Femur (tissue), 1 donor: ENCODE results near the gene LTBP4.
"Not testable (repeated sequence)": the region's sequence is repeated elsewhere in the genome, so short reads cannot be mapped to it uniquely, and the experiment has no call there.

ENCODE experiments used
- DNase-seq: peaks from one replicate; pipeline ENCODE4 v3.0.0-alpha.2; 2017

LTBP4 gene

DNA sequence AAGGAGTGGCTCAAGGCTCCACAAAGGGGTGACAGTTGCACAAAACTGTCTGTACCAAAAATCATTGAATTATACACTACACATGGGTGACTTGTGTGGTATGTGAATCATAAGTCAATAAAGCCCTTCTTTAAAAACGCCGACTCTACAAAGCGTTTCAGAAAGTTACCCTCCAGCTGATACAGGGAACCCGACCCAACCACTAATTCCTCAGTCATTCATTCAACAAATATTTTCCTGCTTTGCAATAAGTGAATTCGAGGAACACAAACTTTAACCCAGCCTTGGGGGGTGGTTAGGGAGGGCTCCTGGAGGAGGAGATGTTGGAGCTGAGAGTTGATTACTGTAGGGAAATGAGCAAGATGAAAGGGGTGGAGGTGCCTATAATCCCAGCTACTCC, 32.0 kb downstream of the LTBP4 start:
- no peak for DNase-seq

GRCh38 chr19:40638327-40638726, 37.2 kb downstream of the LTBP4 start:
- DNase-seq, result no peak

DNA sequence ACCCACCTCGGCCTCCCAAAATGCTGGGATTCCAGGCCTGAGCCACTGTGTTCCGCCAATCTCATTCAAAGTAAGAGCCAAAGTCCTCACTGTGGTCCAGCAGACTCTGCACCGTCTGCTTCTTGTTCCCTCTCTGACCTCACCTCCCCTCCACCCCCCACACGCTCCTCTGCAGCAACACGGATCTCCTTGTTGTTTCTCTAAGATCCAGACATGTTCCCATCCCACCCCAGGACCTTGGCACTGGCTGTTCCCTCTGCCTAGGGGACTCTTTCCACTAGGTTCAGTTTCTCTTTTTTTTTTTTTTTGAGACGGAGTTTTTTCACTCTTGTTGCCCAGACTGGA, 38.4 kb downstream of the LTBP4 start:
- no peak for DNase-seq

GRCh38 chr19:40640744-40641143, 39.6 kb downstream of the LTBP4 start:
- no peak for DNase-seq

DNA sequence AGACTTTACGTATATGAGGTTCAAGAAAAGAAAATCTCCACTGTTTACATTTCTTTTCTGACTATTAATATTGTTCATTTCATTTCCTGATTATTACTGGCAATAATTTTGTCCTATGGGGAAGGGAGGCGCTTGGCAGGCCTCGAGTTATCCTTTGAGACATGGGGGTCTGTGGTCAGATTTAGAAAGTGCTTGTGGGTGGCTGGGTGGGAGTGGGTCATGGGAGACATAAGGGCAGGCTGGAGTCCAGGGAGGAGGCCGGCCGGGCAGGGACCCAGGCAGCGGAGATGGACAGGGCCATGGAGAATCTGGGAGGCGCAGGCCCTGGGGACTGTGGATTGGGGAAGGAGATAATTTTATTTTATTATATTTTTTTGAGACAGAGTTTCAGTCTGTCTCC, 40.1 kb downstream of the LTBP4 start:
- DNase-seq, result peak; percentile 78

- DNase-seq, result no peak
Measured at GRCh38 chr19:40642051-40642706, 41.0 kb downstream of the LTBP4 start.

DNA sequence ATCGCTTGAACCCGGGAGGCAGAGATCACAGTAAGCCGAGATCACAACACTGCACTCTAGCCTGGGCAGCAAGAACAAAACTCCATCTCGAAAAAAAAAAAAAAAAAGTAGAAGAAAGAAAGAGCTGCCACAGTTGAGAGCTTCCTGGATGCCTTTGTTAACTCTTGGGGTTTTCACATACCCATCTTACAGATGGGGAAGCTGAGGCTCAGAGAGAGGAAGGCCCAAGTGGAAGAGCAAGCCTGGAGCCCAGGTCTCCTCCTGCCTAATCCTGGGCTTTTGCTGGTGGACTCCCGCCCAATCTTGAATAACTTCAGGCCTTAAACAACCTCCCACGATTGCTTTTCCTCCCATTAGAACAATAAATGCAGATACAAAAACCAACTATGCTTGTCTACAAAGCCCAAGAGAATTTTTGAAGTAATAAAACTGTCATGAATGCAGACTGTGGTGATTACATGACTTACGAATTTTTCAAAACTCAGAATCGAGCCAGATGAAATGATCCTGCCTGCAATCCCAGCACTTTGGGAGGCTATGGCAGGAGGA, 41.7 kb downstream of the LTBP4 start:
- no peak for DNase-seq

DNA sequence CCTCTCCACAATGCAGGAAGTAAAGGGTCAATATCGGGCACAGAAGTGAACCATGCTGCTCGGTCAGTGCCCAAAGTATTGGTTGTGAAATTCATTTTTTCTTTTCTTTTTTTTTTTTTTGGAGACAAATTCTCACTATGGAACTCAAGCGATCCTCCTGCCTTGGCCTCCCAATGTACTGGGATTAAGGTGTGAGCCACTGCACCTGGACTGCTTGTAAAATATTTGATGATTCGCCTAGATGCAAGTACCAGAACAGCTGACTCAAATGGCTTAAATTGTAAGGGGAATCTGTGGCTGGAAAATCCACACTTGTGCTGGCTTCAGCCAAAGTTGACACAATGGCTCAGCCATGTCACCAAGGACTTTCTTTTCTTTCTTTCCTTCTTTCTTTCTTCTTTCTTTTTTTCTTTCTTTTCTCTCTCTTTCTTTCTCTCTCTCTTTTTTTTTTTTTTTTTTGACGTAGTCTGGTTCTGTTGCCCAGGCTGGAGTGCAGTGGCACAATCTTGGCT, 45.6 kb downstream of the LTBP4 start:
- no peak for DNase-seq

- DNase-seq, result not testable (repeated sequence)
Measured at GRCh38 chr19:40649903-40650675, 48.9 kb downstream of the LTBP4 start.

DNA sequence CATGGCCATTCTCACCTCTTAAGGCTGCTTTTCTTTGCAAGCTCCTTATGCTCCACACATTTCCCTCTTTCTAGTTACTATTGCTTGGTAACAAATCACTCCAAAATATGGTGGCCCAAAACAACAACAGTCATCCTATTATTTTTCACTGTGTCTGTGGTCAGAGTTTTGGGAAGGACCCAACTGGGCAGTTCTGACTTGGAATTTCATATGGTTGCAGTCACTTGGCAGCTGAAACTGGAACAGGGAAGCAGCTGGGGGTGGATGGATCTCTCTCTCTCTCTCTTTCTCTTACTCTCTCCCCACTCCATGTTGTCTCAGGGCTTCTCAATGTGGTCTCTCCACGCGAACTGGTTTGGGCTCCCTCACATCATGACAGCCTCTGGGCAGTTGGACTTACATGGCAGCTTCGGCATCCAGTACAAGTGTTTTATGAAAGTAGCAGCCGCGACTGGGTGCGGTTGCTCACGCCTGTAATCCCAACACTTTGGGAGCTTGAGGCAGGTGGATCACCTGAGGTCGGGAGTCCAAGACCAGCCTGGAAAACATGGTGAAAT, 49.7 kb downstream of the LTBP4 start:
- peak; percentile 70 for DNase-seq

DNA sequence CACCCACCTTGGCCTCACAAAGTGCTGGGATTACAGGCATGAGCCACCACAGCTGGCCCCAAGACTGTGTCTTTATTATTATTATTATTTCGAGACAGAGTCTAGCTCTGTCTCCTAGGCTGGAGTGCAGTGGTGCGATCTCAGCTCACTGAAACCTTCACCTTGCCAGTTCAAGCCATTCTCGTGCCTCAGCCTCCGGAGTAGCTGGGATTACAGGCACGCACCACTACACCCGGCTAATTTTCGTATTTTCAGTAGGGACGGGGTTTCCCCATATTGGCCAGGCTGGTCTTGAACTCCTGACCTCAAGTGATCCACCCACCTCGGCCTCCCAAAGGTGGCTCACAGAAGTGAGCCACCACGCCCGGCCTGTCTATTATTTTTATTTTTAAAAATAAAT, 51.1 kb downstream of the LTBP4 start:
- DNase-seq, result not testable (repeated sequence)

GRCh38 chr19:40655684-40656083, 54.5 kb downstream of the LTBP4 start:
- not testable (repeated sequence) for DNase-seq

- no peak for DNase-seq
Measured at GRCh38 chr19:40658031-40658430, 56.9 kb downstream of the LTBP4 start.

GRCh38 chr19:40659116-40659515, 57.9 kb downstream of the LTBP4 start:
- DNase-seq, result no peak

GRCh38 chr19:40659566-40659965, 58.4 kb downstream of the LTBP4 start:
- DNase-seq, result no peak

DNA sequence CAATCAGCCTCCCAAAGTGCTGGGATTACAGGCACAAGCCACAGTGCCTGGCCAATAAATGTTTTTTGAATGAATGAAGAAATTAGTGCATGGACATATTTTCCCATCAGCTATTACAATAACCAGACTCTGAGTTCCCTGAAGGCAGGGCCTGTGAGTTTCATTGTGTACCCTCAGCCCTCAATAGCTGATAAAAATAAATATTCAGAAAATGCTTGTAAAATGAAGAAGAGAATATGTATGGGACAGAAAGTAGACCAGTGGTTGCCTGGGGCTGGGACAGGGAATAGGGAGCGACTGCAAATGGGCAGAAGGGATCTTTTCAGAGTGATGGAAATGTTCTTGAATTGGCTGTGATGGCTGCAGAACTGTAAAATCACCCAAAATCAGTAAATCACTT, 60.4 kb downstream of the LTBP4 start:
- DNase-seq, result no peak

GRCh38 chr19:40662925-40663694, 61.9 kb downstream of the LTBP4 start:
- DNase-seq, result peak; percentile 93

GRCh38 chr19:40663695-40664692, 62.8 kb downstream of the LTBP4 start:
- no peak for DNase-seq

DNA sequence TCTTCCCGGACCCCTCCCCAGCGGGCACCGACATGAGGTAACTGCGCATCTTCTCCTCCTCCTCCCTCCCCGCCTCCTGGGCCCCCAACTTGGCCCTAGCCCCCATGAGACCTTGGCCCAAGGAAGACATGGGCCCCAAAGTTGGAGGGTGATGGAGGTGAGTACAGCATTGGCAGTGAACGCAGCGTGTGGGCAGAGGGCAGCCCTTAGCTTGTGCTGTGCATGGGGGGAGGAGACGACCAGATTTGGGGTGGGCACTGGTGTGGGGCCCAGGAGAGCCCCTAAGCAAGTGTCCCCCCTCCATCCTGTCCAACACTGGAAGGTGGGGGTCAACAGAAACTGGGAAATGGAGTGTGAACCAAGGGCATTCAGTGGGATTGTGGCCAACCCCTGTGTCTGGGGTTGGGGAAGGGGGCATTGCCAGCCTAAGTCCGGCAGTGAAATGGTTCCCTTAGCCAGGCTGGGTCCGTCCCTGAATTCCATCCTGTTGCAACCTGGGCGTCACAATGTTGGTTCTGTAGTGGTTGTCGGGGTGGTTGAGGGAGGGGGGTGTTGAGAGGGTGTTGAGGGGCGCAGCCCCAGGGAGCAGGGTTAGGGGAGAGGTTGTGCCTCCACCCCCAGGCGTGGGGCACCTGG, 65.8 kb downstream of the LTBP4 start:
- DNase-seq, result no peak

GRCh38 chr19:40667602-40668001, 66.4 kb downstream of the LTBP4 start:
- DNase-seq, result no peak

DNA sequence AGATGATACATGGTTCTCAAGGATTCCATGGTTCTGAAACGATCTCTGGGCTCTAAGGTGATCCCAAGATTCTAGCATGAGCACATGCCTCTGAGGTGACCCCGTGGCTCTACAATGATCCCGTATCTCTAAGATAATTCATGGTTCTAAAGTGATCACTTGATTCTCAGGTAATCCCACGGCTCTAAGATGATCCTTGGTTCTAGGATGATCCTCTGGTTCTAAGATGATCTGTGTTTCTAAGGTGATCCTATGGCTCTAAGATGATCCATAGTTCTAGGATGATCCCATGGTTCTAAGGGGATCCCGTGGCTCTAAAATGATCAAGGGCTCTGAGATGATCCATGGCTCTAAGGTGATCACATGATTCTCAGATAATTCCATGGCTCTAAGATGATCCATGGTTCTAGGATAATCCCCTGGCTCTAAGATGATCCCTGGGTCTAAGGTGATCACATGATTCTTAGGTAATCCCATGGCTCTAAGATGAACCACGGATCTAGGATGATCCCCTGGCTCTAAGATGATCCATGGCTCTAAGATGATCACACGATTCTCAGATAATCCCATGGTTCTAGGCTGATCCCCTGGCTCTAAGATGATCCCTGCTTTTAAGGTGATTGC, 67.9 kb downstream of the LTBP4 start:
- DNase-seq, result no peak
